IMR-90 (cell line): Measurements from ENCODE around the gene SP8. TPM values are rescaled to one million over a fixed set of nuclear protein-coding genes. Genes with fewer than 3 reads are reported as not detected.

Experiments used
- ATAC-seq: fragments of 200-7000 bp; cut with Tn5 transposase; 2 replicates; pipeline ENCODE4 v1.9.1; 2020; ENCODE audit warnings: low read depth, mild to moderate bottlenecking, moderate library complexity
- BruUV-seq: library from RNA; stranded (reverse); fragments of 400-500 nt; replicated peaks from 2 replicates; lab custom pipeline; 2021; lab: Mats Ljungman, UMichigan
- CTCF ChIA-PET: fragments of 300-600 bp; formaldehyde crosslinking; extraction: SDS; loops from one replicate; lab custom pipeline; 2021; ENCODE audit warnings: antibody characterized with exemption; lab: Yijun Ruan, JAX
- POLR2A ChIA-PET: fragments of 300-600 bp; sonication (Branson Sonifier 250); formaldehyde crosslinking; loops from one replicate; lab custom pipeline; 2022; ENCODE audit warnings: antibody characterized with exemption; ENCODE audit not compliant: unreplicated experiment; lab: Charles Lee
- DNase-seq: peaks from one replicate; pipeline ENCODE4 v3.0.0; 2013
- H2AFZ ChIP-seq: replicated peaks from 2 replicates; pipeline ENCODE3; 2013; ENCODE audit warnings: low read length, mild to moderate bottlenecking; ENCODE audit not compliant: poor library complexity
- H2AK5ac ChIP-seq: 2 replicates; pipeline ENCODE4 v1.6.1; 2013; ENCODE audit warnings: low read depth, low read length, inconsistent platforms
- H2AK9ac ChIP-seq: replicated peaks from 2 replicates; pipeline ENCODE3; 2013; ENCODE audit warnings: mild to moderate bottlenecking, low read depth, low read length, moderate library complexity; ENCODE audit not compliant: poor library complexity
- H2BK120ac ChIP-seq: 2 replicates; pipeline ENCODE4 v1.6.1; 2013; ENCODE audit warnings: low read depth, low read length, inconsistent platforms
- H2BK15ac ChIP-seq: 3 replicates; pipeline ENCODE4 v1.6.1; 2013; ENCODE audit warnings: low read depth, low read length, inconsistent platforms
- H2BK20ac ChIP-seq: 2 replicates; pipeline ENCODE4 v1.6.1; 2013; ENCODE audit warnings: low read depth, mild to moderate bottlenecking, inconsistent platforms, low read length, moderate library complexity
- H2BK5ac ChIP-seq: 2 replicates; pipeline ENCODE4 v1.6.1; 2013; ENCODE audit warnings: mild to moderate bottlenecking, low read depth, low read length, inconsistent platforms; ENCODE audit not compliant: poor library complexity, severe bottlenecking
- H3K14ac ChIP-seq: replicated peaks from 2 replicates; pipeline ENCODE4 v1.6.1; 2013; ENCODE audit warnings: low read depth, low read length, inconsistent platforms
- H3K18ac ChIP-seq: 2 replicates; pipeline ENCODE4 v1.6.1; 2013; ENCODE audit warnings: low read depth, low read length, control low read depth
- H3K23ac ChIP-seq: 2 replicates; pipeline ENCODE4 v1.6.1; 2013; ENCODE audit warnings: low read depth, low read length, inconsistent platforms
- H3K27ac ChIP-seq: 2 replicates; pipeline ENCODE4 v1.5.1; 2013; ENCODE audit warnings: mild to moderate bottlenecking, control low read depth, low read length; ENCODE audit not compliant: insufficient read depth
- H3K27me3 ChIP-seq: 2 replicates; pipeline ENCODE4 v1.6.1; 2013; ENCODE audit warnings: low read length; ENCODE audit not compliant: control insufficient read depth, insufficient read depth
- H3K36me3 ChIP-seq: 2 replicates; pipeline ENCODE4 v1.6.1; 2013; ENCODE audit warnings: low read length, mixed read lengths; ENCODE audit not compliant: control insufficient read depth, insufficient read depth
- H3K4ac ChIP-seq: 2 replicates; pipeline ENCODE4 v1.6.1; 2013; ENCODE audit warnings: low read depth, low read length, inconsistent platforms
- H3K4me1 ChIP-seq: 2 replicates; pipeline ENCODE4 v1.6.1; 2013; ENCODE audit warnings: low read length, mixed read lengths; ENCODE audit not compliant: control insufficient read depth, insufficient read depth
- H3K4me2 ChIP-seq: 2 replicates; pipeline ENCODE4 v1.6.1; 2013; ENCODE audit warnings: low read depth, mild to moderate bottlenecking, control low read depth, low read length, moderate library complexity
- H3K4me3 ChIP-seq: 2 replicates; pipeline ENCODE4 v1.5.1; 2013; ENCODE audit warnings: low read depth, mild to moderate bottlenecking, control low read depth, low read length, moderate library complexity; ENCODE audit not compliant: insufficient read depth
- H3K56ac ChIP-seq: 2 replicates; pipeline ENCODE4 v1.6.1; 2013; ENCODE audit warnings: low read length, inconsistent platforms; ENCODE audit not compliant: insufficient read depth; ENCODE audit errors: extremely low read depth
- H3K79me1 ChIP-seq, 2 experiments: 2 replicates each; pipeline ENCODE4 v1.6.1; 2013; ENCODE audit warnings: low read length in 2 of 2, inconsistent platforms in 1 of 2, low read depth in 1 of 2
- H3K9ac ChIP-seq: 2 replicates; pipeline ENCODE4 v1.6.1; 2013; ENCODE audit warnings: low read depth, low read length, control low read depth
- H3K9me1 ChIP-seq: 2 replicates; pipeline ENCODE4 v1.6.1; 2013; ENCODE audit warnings: low read length, inconsistent platforms; ENCODE audit not compliant: insufficient read depth
- H3K9me3 ChIP-seq: 2 replicates; pipeline ENCODE4 v1.6.1; 2013; ENCODE audit warnings: low read length; ENCODE audit not compliant: control insufficient read depth, insufficient read depth
- H4K20me1 ChIP-seq: 2 replicates; pipeline ENCODE4 v1.6.1; 2013; ENCODE audit warnings: low read length, inconsistent platforms; ENCODE audit not compliant: insufficient read depth
- H4K5ac ChIP-seq: 2 replicates; pipeline ENCODE4 v1.6.1; 2013; ENCODE audit warnings: mild to moderate bottlenecking, low read depth, low read length, control low read depth
- H4K8ac ChIP-seq, 2 experiments: 2 replicates each; pipeline ENCODE4 v1.6.1; 2013; ENCODE audit warnings: low read depth in 2 of 2, low read length in 2 of 2, control low read depth in 1 of 2, inconsistent platforms in 1 of 2
- H4K91ac ChIP-seq: 2 replicates; pipeline ENCODE4 v1.6.1; 2013; ENCODE audit warnings: low read depth, low read length, inconsistent platforms; ENCODE audit not compliant: insufficient read depth
- BHLHE40 ChIP-seq: fragments of 150-350 bp; IDR thresholded peaks from 2 replicates; pipeline ENCODE4 v1.6.1; 2016; ENCODE audit warnings: mild to moderate bottlenecking, low read depth, low read length
- CEBPB ChIP-seq: IDR thresholded peaks from 2 replicates; pipeline ENCODE4 v1.6.1; 2012; ENCODE audit warnings: low read depth, low read length, improper control_type of control experiment
- CHD1 ChIP-seq: IDR thresholded peaks from 2 replicates; pipeline ENCODE4 v1.6.1; 2012; ENCODE audit warnings: low read depth, low read length, improper control_type of control experiment
- FOS ChIP-seq: fragments of 150-350 bp; IDR thresholded peaks from 2 replicates; pipeline ENCODE4 v1.6.1; 2016; ENCODE audit warnings: low read depth, low read length
- MAFK ChIP-seq: IDR thresholded peaks from 2 replicates; pipeline ENCODE4 v1.6.1; 2012; ENCODE audit warnings: low read depth, low read length, improper control_type of control experiment
- MAZ ChIP-seq: IDR thresholded peaks from 2 replicates; pipeline ENCODE4 v1.6.1; 2012; ENCODE audit warnings: low read depth, mild to moderate bottlenecking, low read length, improper control_type of control experiment, moderate library complexity, borderline replicate concordance
- MXI1 ChIP-seq: IDR thresholded peaks from 2 replicates; pipeline ENCODE4 v1.6.1; 2012; ENCODE audit warnings: low read depth, mild to moderate bottlenecking, low read length, moderate library complexity, borderline replicate concordance
- NFE2L2 ChIP-seq: fragments of 150-350 bp; IDR thresholded peaks from 2 replicates; pipeline ENCODE4 v1.6.1; 2016; ENCODE audit warnings: low read depth, mild to moderate bottlenecking, low read length
- POLR2A ChIP-seq: IDR thresholded peaks from 2 replicates; pipeline ENCODE4 v1.6.1; 2012; ENCODE audit warnings: mild to moderate bottlenecking, low read depth, low read length
- RAD21 ChIP-seq: IDR thresholded peaks from 2 replicates; pipeline ENCODE4 v1.6.1; 2012; ENCODE audit warnings: low read length, improper control_type of control experiment
- RCOR1 ChIP-seq: IDR thresholded peaks from 2 replicates; pipeline ENCODE4 v1.6.1; 2012; ENCODE audit warnings: mild to moderate bottlenecking, low read length, improper control_type of control experiment; ENCODE audit not compliant: insufficient replicate concordance
- RFX5 ChIP-seq: IDR thresholded peaks from 2 replicates; pipeline ENCODE4 v1.8.0; 2012; ENCODE audit warnings: low read depth, mild to moderate bottlenecking, low read length, moderate library complexity
- SMC3 ChIP-seq: fragments of 150-350 bp; IDR thresholded peaks from 2 replicates; pipeline ENCODE4 v1.6.1; 2016; ENCODE audit warnings: low read depth, mild to moderate bottlenecking, antibody characterized with exemption, low read length, moderate library complexity
- WGBS, 2 experiments: methylation state at CpG; one replicate each; pipeline versions ENCODE4 v1.1.5 to v1.1.7; 2013; ENCODE audit warnings: missing lambda C conversion rate in 2 of 2; ENCODE audit not compliant: insufficient read length in 1 of 2; ENCODE audit errors: extremely low coverage in 2 of 2; 5-methylcytosine and 5-hydroxymethylcytosine counted together
- dilution Hi-C: fragments of 300-500 bp; cut with HindIII; formaldehyde crosslinking; loops from one replicate; pipeline ENCODE4 v1.14.3; 2018; ENCODE audit warnings: low sequenced_read_pairs; ENCODE audit not compliant: unreplicated experiment
- in situ Hi-C: fragments of 300-500 bp; cut with MboI; formaldehyde crosslinking; loops from 3 replicates; pipeline ENCODE4 v1.14.3; 2019; ENCODE audit warnings: low sequenced_read_pairs, inconsistent platforms, mixed read lengths
- intact Hi-C: fragments of 100-400 bp; cut with micrococcal nuclease; formaldehyde crosslinking; loops from 2 replicates; pipeline ENCODE4 v1.10.0; 2022
- polyA plus RNA-seq, 3 experiments: library from polyadenylated mRNA; depleted of rRNA; stranded (reverse); fragments of >200 nt; gene quantifications; 2 replicates each; pipeline ENCODE4 v1.2.3, GENCODE V29; 2012; ENCODE audit warnings: low replicate concordance in 1 of 3
- total RNA-seq: library from RNA; depleted of rRNA; stranded (reverse); fragments of >200 nt; gene quantifications from 2 replicates; pipeline ENCODE4 v1.2.3, GENCODE V29; 2012
- TF ChIP-seq, protein P1 (sequence below): fragments of 150-350 bp; IDR thresholded peaks from 2 replicates; pipeline ENCODE4 v1.6.1; 2017; ENCODE audit warnings: mild to moderate bottlenecking, antibody characterized with exemption, low read length, low read depth
- TF ChIP-seq, protein P2 (sequence below): conservative IDR thresholded peaks from 2 replicates; pipeline ENCODE4 v1.5.1; 2012; ENCODE audit warnings: mild to moderate bottlenecking, low read depth, low read length, improper control_type of control experiment
- TF ChIP-seq, protein P3 (sequence below): fragments of 150-350 bp; IDR thresholded peaks from 2 replicates; pipeline ENCODE4 v1.6.1; 2016; ENCODE audit warnings: low read depth, mild to moderate bottlenecking, low read length, moderate library complexity, borderline replicate concordance

SP8 gene
- total and polyA plus RNA-seq, 2 of the 4 experiments (the other 2 are of a cell fraction) = not detected

DNA sequence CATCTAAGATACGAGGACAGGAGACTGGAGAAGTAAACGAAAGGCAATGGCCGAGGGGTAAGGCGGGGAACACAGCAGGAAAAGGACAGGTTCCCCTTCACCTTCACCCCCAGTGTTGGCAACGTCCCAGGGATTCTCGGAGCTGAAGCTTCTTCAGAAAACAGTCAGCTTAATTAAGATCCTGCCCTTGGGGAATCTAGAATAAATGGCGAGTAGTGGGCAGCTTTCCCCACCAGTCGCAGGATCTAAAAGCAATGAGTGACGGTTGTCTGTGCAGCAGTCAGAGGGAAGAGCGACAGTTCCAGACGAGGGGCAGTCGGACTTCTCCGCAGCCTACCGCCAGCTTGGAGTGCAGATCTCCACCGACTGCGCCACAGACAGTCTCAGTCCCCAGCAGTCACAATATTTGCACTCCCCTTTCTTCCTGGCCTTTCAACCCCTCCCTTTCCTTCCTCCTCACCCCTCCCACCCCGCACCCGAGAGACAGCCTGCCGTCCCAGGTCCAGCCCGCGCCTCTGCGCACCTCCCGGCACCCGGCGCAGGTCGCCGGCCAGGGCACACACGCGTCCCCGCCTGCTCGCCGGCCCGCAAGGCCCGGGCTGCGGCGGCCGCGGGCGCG lies 10.9 kb upstream of the SP8 start:
- Histone ChIP-seq H3K9me1 (no peaks in the 10 kb centered on the region), H3K14ac (no peak overlapping the region), H3K9ac (no peak overlapping the region), H3K36me3 (no peaks in the 10 kb centered on the region), H4K8ac (no peak overlapping the region), H2BK15ac (no peak overlapping the region), H3K27me3 (peaks cover 48% of the 10 kb centered on the region), H3K27ac (no peak overlapping the region), H2AK5ac (no peak overlapping the region), H3K56ac (no peak overlapping the region), H3K79me1 (no peaks in the 10 kb centered on the region), H3K18ac (no peak overlapping the region), H2BK20ac (no peak overlapping the region), H2BK120ac (no peak overlapping the region), H3K4me2 (peak overlapping the region; percentile 81), H3K4ac (no peak overlapping the region), H3K9me3 (0 out of 2 replicates have a peak, but pooled peaks cover 2% of the 10 kb centered on the region), H4K5ac (no peak overlapping the region), H2AK9ac (peak overlapping the region; percentile 9), H3K4me1 (peaks cover 4% of the 10 kb centered on the region; the same call in 1 of the 2 replicates), H2AFZ (peak overlapping the region; percentile 89), H4K91ac (no peak overlapping the region), H3K4me3 (peak overlapping the region; percentile 53), H2BK5ac (no peak overlapping the region), H3K23ac (no peak overlapping the region), H4K20me1 (no peaks in the 10 kb centered on the region)
- dilution Hi-C loops = no loop called here
- 7% methylated on average over 5 of the region's 40 CpGs; no CpG with 5 or more reads in 1 of the 2 experiments for WGBS, 2 experiments
- DNase-seq (no peak), ATAC-seq (no peak)
- ChIA-PET CTCF (no interaction called here), POLR2A (no interaction called here)
- intact Hi-C loops = no loop called here
- no TSS peak for BruUV-seq
- in situ Hi-C loops = no loop called here
- TF ChIP-seq, protein P1, sequence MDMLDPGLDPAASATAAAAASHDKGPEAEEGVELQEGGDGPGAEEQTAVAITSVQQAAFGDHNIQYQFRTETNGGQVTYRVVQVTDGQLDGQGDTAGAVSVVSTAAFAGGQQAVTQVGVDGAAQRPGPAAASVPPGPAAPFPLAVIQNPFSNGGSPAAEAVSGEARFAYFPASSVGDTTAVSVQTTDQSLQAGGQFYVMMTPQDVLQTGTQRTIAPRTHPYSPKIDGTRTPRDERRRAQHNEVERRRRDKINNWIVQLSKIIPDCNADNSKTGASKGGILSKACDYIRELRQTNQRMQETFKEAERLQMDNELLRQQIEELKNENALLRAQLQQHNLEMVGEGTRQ = no peak
- TF ChIP-seq MXI1 = no peak
- TF ChIP-seq, protein P2, sequence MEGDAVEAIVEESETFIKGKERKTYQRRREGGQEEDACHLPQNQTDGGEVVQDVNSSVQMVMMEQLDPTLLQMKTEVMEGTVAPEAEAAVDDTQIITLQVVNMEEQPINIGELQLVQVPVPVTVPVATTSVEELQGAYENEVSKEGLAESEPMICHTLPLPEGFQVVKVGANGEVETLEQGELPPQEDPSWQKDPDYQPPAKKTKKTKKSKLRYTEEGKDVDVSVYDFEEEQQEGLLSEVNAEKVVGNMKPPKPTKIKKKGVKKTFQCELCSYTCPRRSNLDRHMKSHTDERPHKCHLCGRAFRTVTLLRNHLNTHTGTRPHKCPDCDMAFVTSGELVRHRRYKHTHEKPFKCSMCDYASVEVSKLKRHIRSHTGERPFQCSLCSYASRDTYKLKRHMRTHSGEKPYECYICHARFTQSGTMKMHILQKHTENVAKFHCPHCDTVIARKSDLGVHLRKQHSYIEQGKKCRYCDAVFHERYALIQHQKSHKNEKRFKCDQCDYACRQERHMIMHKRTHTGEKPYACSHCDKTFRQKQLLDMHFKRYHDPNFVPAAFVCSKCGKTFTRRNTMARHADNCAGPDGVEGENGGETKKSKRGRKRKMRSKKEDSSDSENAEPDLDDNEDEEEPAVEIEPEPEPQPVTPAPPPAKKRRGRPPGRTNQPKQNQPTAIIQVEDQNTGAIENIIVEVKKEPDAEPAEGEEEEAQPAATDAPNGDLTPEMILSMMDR = no peak
- TF ChIP-seq MAZ = no peak
- no peak for TF ChIP-seq MAFK
- no peak for TF ChIP-seq NFE2L2
- TF ChIP-seq POLR2A = no peak
- TF ChIP-seq CEBPB = no peak
- TF ChIP-seq RAD21 = no peak
- no peak for TF ChIP-seq SMC3
- TF ChIP-seq RFX5 = no peak
- TF ChIP-seq RCOR1 = no peak
- TF ChIP-seq BHLHE40 = no peak
- no peak for TF ChIP-seq FOS
- TF ChIP-seq CHD1 = no peak
- TF ChIP-seq, protein P3, sequence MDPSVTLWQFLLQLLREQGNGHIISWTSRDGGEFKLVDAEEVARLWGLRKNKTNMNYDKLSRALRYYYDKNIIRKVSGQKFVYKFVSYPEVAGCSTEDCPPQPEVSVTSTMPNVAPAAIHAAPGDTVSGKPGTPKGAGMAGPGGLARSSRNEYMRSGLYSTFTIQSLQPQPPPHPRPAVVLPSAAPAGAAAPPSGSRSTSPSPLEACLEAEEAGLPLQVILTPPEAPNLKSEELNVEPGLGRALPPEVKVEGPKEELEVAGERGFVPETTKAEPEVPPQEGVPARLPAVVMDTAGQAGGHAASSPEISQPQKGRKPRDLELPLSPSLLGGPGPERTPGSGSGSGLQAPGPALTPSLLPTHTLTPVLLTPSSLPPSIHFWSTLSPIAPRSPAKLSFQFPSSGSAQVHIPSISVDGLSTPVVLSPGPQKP = no peak
